Neural cell (in vitro differentiated cells): Measurements from ENCODE around the gene GRIA2. TPM values are rescaled to one million over a fixed set of nuclear protein-coding genes. Genes with fewer than 3 reads are reported as not detected.

Experiments used
- H2AFZ ChIP-seq: fragments of 200-600, 300-800 bp; sonication (generic), shearing (Covaris generic); 2 replicates; pipeline ENCODE4 v1.6.0; 2014; ENCODE audit warnings: low read depth, mild to moderate bottlenecking, antibody characterized with exemption, low read length, moderate library complexity
- H3F3A ChIP-seq: fragments of 200-600 bp; shearing (Covaris generic); 2 replicates; pipeline ENCODE4 v1.6.1; 2016; ENCODE audit warnings: mild to moderate bottlenecking, moderate library complexity, mixed read lengths, antibody characterized with exemption, low read length; ENCODE audit not compliant: insufficient read depth, poor library complexity, severe bottlenecking
- H3K27ac ChIP-seq: fragments of 200-600, 300-800 bp; sonication (generic), shearing (Covaris generic); 2 replicates; pipeline ENCODE4 v1.5.1; 2014; ENCODE audit warnings: mild to moderate bottlenecking, low read length, moderate library complexity
- H3K27me3 ChIP-seq: fragments of 300-800, 200-600 bp; sonication (generic), shearing (Covaris generic); 2 replicates; pipeline ENCODE4 v1.6.0; 2014; ENCODE audit warnings: mild to moderate bottlenecking, low read depth, low read length, moderate library complexity; ENCODE audit not compliant: insufficient read depth
- H3K36me3 ChIP-seq: fragments of 300-800, 200-600 bp; sonication (generic), shearing (Covaris generic); 2 replicates; pipeline ENCODE4 v1.5.1; 2014; ENCODE audit warnings: mild to moderate bottlenecking, antibody characterized with exemption, low read length, moderate library complexity; ENCODE audit not compliant: insufficient read depth
- H3K4me2 ChIP-seq: fragments of 300-800, 200-600 bp; sonication (generic), shearing (Covaris generic); 2 replicates; pipeline ENCODE4 v1.6.0; 2014; ENCODE audit warnings: mild to moderate bottlenecking, low read length
- H3K4me3 ChIP-seq: fragments of 300-800, 200-600 bp; sonication (generic), shearing (Covaris generic); 2 replicates; pipeline ENCODE4 v1.5.1; 2014; ENCODE audit warnings: mild to moderate bottlenecking, low read length, moderate library complexity
- H3K79me2 ChIP-seq: fragments of 200-600 bp; shearing (Covaris generic); replicated peaks from 2 replicates; pipeline ENCODE4 v1.6.0; 2014; ENCODE audit warnings: mild to moderate bottlenecking, low read length, moderate library complexity; ENCODE audit not compliant: insufficient read depth
- H3K9ac ChIP-seq: fragments of 300-800, 200-600 bp; sonication (generic), shearing (Covaris generic); 2 replicates; pipeline ENCODE4 v1.6.1; 2016; ENCODE audit warnings: mild to moderate bottlenecking, low read length, mixed read lengths
- H3K9me2 ChIP-seq: fragments of 200-600 bp; shearing (Covaris generic); 2 replicates; pipeline ENCODE4 v1.6.1; 2016; ENCODE audit warnings: mild to moderate bottlenecking, low read length, mixed read lengths; ENCODE audit not compliant: insufficient read depth
- H3K9me3 ChIP-seq: fragments of 200-600, 300-800 bp; sonication (generic), shearing (Covaris generic); 2 replicates; pipeline ENCODE4 v1.6.1; 2016; ENCODE audit warnings: mild to moderate bottlenecking, mixed run types, low read length, moderate library complexity, mixed read lengths
- H4K20me1 ChIP-seq: fragments of 200-600 bp; shearing (Covaris generic); 2 replicates; pipeline ENCODE4 v1.6.1; 2016; ENCODE audit warnings: mild to moderate bottlenecking, mixed run types; ENCODE audit not compliant: insufficient read depth
- EP300 ChIP-seq: fragments of 450-650 bp; conservative IDR thresholded peaks from 2 replicates; pipeline ENCODE4 v1.6.1; 2014; ENCODE audit warnings: antibody characterized with exemption, mild to moderate bottlenecking, moderate library complexity; ENCODE audit not compliant: poor library complexity, severe bottlenecking
- EZH2 ChIP-seq: fragments of 200-600, 300-800 bp; shearing (Covaris generic), sonication (generic); IDR thresholded peaks from 2 replicates; pipeline ENCODE4 v1.6.1; 2014; ENCODE audit warnings: antibody characterized with exemption, low read length, borderline replicate concordance, mild to moderate bottlenecking; ENCODE audit not compliant: insufficient read depth, poor library complexity, severe bottlenecking
- MXI1 ChIP-seq: fragments of 450-650 bp; conservative IDR thresholded peaks from 2 replicates; pipeline ENCODE4 v1.6.1; 2014; ENCODE audit warnings: antibody characterized with exemption, mild to moderate bottlenecking; ENCODE audit not compliant: poor library complexity, severe bottlenecking
- POLR2AphosphoS5 ChIP-seq: IDR thresholded peaks from 2 replicates; pipeline ENCODE4 v1.6.1; 2012
- RAD21 ChIP-seq: fragments of 450-650 bp; conservative IDR thresholded peaks from 2 replicates; pipeline ENCODE4 v1.6.1; 2014; ENCODE audit warnings: antibody characterized with exemption, mild to moderate bottlenecking, moderate library complexity
- SMC3 ChIP-seq: fragments of 450-650 bp; conservative IDR thresholded peaks from 2 replicates; pipeline ENCODE4 v1.6.1; 2014; ENCODE audit warnings: antibody characterized with exemption, mild to moderate bottlenecking, moderate library complexity; ENCODE audit not compliant: poor library complexity
- TAF1 ChIP-seq: IDR thresholded peaks from 2 replicates; pipeline ENCODE4 v1.6.1; 2012; ENCODE audit warnings: low read depth
- polyA plus RNA-seq: library from polyadenylated mRNA; depleted of rRNA; stranded (reverse); fragments of >200 nt; gene quantifications from 2 replicates; pipeline ENCODE4 v1.2.3, GENCODE V29; 2014
- TF ChIP-seq, protein P1 (sequence below): fragments of 450-650 bp; IDR thresholded peaks from 2 replicates; pipeline ENCODE4 v1.5.1; 2014; ENCODE audit warnings: antibody characterized with exemption, mild to moderate bottlenecking, moderate library complexity; ENCODE audit not compliant: poor library complexity, severe bottlenecking
- TF ChIP-seq, protein P2 (sequence below): IDR thresholded peaks from 2 replicates; pipeline ENCODE4 v1.6.1; 2012; ENCODE audit warnings: borderline replicate concordance

Gene GRIA2
- polyA plus RNA-seq, 1 donor from 2014 or later, result 823 TPM

DNA sequence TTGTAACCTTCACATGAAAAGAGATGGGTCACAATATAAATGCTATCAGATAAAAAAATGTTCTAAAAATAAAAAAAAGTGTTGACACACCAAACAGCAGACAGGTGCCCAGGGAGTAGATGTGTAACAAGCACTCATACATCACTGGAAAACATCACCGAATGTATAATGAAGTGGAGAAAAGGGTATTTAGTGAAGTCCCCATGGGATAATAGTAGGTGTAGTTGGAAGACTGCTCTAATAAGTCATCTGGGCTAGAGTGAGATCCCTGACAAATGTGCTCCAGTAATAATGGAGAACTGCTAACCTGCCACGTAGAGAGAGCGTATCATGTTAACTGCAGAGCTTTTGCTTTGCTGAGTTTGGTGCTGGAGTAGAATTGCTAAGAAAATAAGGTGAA, 152.0 kb downstream of the GRIA2 start:
- peak overlapping the region; percentile 16 for H3K4me2 ChIP-seq
- H3K36me3 ChIP-seq, result no peaks in the 10 kb centered on the region
- no peaks in the 10 kb centered on the region for H3F3A ChIP-seq
- no peaks in the 10 kb centered on the region for H3K79me2 ChIP-seq
- TF ChIP-seq EP300 (peak; percentile 69), POLR2AphosphoS5 (peak; percentile 23), SMC3 (no peak)
- TF ChIP-seq, protein P1, sequence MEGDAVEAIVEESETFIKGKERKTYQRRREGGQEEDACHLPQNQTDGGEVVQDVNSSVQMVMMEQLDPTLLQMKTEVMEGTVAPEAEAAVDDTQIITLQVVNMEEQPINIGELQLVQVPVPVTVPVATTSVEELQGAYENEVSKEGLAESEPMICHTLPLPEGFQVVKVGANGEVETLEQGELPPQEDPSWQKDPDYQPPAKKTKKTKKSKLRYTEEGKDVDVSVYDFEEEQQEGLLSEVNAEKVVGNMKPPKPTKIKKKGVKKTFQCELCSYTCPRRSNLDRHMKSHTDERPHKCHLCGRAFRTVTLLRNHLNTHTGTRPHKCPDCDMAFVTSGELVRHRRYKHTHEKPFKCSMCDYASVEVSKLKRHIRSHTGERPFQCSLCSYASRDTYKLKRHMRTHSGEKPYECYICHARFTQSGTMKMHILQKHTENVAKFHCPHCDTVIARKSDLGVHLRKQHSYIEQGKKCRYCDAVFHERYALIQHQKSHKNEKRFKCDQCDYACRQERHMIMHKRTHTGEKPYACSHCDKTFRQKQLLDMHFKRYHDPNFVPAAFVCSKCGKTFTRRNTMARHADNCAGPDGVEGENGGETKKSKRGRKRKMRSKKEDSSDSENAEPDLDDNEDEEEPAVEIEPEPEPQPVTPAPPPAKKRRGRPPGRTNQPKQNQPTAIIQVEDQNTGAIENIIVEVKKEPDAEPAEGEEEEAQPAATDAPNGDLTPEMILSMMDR, result no peak
- no peaks in the 10 kb centered on the region for H4K20me1 ChIP-seq
- H2AFZ ChIP-seq, result no peak overlapping the region
- H3K9ac ChIP-seq, result no peak overlapping the region
- no peaks in the 10 kb centered on the region for H3K9me2 ChIP-seq
- H3K4me3 ChIP-seq, result peak overlapping the region; percentile 7
- H3K27ac ChIP-seq, result peak overlapping the region; percentile 70
- H3K9me3 ChIP-seq, result no peaks in the 10 kb centered on the region
- no peaks in the 10 kb centered on the region for H3K27me3 ChIP-seq

DNA sequence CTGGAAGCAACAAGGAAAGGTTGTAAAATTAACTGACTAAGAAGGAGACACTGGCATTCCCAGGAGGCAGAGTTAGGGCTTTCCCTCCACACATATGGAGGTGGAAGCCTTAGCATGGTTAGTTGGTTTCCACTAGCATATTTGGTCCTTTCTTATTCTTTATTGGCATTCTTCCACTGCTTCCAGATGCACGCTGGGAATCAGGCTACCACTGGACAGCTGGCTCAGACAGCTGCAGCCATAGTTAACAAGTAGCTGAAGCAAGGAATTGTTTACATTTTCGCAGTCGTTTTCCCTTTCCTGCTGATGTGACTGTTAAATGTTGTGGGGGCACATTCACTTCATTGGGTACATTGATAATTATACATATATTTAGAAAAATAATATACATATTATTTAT, 169.2 kb downstream of the GRIA2 start:
- H3K9ac ChIP-seq, result no peak overlapping the region
- H2AFZ ChIP-seq, result no peak overlapping the region
- no peaks in the 10 kb centered on the region for H3K36me3 ChIP-seq
- no peaks in the 10 kb centered on the region for H3K27me3 ChIP-seq
- H3K27ac ChIP-seq, result no peak overlapping the region
- no peaks in the 10 kb centered on the region for H3K9me3 ChIP-seq
- H3K9me2 ChIP-seq, result no peaks in the 10 kb centered on the region
- no peaks in the 10 kb centered on the region for H3F3A ChIP-seq
- no peaks in the 10 kb centered on the region for H4K20me1 ChIP-seq
- no peaks in the 10 kb centered on the region for H3K79me2 ChIP-seq
- H3K4me3 ChIP-seq, result no peak overlapping the region
- TF ChIP-seq POLR2AphosphoS5 (no peak), MXI1 (no peak), SMC3 (no peak), TAF1 (no peak), EZH2 (no peak), EP300 (no peak), RAD21 (no peak)
- TF ChIP-seq, protein P1, result no peak
- TF ChIP-seq, protein P2, sequence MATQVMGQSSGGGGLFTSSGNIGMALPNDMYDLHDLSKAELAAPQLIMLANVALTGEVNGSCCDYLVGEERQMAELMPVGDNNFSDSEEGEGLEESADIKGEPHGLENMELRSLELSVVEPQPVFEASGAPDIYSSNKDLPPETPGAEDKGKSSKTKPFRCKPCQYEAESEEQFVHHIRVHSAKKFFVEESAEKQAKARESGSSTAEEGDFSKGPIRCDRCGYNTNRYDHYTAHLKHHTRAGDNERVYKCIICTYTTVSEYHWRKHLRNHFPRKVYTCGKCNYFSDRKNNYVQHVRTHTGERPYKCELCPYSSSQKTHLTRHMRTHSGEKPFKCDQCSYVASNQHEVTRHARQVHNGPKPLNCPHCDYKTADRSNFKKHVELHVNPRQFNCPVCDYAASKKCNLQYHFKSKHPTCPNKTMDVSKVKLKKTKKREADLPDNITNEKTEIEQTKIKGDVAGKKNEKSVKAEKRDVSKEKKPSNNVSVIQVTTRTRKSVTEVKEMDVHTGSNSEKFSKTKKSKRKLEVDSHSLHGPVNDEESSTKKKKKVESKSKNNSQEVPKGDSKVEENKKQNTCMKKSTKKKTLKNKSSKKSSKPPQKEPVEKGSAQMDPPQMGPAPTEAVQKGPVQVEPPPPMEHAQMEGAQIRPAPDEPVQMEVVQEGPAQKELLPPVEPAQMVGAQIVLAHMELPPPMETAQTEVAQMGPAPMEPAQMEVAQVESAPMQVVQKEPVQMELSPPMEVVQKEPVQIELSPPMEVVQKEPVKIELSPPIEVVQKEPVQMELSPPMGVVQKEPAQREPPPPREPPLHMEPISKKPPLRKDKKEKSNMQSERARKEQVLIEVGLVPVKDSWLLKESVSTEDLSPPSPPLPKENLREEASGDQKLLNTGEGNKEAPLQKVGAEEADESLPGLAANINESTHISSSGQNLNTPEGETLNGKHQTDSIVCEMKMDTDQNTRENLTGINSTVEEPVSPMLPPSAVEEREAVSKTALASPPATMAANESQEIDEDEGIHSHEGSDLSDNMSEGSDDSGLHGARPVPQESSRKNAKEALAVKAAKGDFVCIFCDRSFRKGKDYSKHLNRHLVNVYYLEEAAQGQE, result no peak
- H3K4me2 ChIP-seq, result no peak overlapping the region
